ENCODE data around the gene RNASET2.

- TF ChIP-seq EZH2 (IDR thresholded peaks at IDR 0.05) (no peak), POLR2AphosphoS5 (IDR thresholded peaks at IDR 0.05; ENCODE audit: borderline replicate concordance, low read depth, low read length) (no peak), FOXP2 (optimal IDR thresholded peaks at IDR 0.05; ENCODE audit: control extremely low read depth, extremely low read length, insufficient read depth) (no peak)
These were observed 31.8 kb downstream of the RNASET2 start for GRCh38 chr6:166924531-166924930.

Measured in SK-N-MC (cell line).